ENCODE data around the gene ZNF573. TPM values are rescaled to one million over a fixed set of nuclear protein-coding genes. Genes with fewer than 3 reads are reported as not detected.

ZNF573 gene
- total and polyA plus RNA-seq, 2 donors from 2014 or later = 1.5 to 12.2 TPM

- H3K9ac ChIP-seq (ENCODE audit: low read length in 3 of 3) = no peak overlapping the region
- no peaks in the 10 kb centered on the region for H3K27me3 ChIP-seq (ENCODE audit: control insufficient read depth, insufficient read depth, low read length)
- intact Hi-C loops (cut with DNase I) = no loop called here
- no peaks in the 10 kb centered on the region for H3K4me1 ChIP-seq (ENCODE audit: control insufficient read depth in 2 of 3, insufficient read depth in 2 of 3, low read depth in 1 of 3, low read length in 3 of 3)
- no peak overlapping the region for H3K4me3 ChIP-seq (ENCODE audit: low read length in 3 of 3)
- TF ChIP-seq, protein P1, sequence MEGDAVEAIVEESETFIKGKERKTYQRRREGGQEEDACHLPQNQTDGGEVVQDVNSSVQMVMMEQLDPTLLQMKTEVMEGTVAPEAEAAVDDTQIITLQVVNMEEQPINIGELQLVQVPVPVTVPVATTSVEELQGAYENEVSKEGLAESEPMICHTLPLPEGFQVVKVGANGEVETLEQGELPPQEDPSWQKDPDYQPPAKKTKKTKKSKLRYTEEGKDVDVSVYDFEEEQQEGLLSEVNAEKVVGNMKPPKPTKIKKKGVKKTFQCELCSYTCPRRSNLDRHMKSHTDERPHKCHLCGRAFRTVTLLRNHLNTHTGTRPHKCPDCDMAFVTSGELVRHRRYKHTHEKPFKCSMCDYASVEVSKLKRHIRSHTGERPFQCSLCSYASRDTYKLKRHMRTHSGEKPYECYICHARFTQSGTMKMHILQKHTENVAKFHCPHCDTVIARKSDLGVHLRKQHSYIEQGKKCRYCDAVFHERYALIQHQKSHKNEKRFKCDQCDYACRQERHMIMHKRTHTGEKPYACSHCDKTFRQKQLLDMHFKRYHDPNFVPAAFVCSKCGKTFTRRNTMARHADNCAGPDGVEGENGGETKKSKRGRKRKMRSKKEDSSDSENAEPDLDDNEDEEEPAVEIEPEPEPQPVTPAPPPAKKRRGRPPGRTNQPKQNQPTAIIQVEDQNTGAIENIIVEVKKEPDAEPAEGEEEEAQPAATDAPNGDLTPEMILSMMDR (IDR thresholded peaks at IDR 0.05; ENCODE audit: borderline replicate concordance, extremely low read depth, insufficient read depth) = no peak
- DNase-seq = no peak
- H3K27ac ChIP-seq (ENCODE audit: low read depth in 2 of 2, low read length in 2 of 2) = no peak overlapping the region
- H3K9me3 ChIP-seq (ENCODE audit: control insufficient read depth in 2 of 3, insufficient read depth in 1 of 3, low read length in 3 of 3) = peaks cover 0 to 13% (median 0%) of the 10 kb centered on the region in 3 donors
- no peak for FAIRE-seq
- H3K36me3 ChIP-seq (ENCODE audit: control insufficient read depth in 2 of 3, insufficient read depth in 3 of 3, low read length in 3 of 3) = peaks cover 5 to 18% (median 8%) of the 10 kb centered on the region in 3 donors
These were observed 84.1 kb downstream of the ZNF573 start for GRCh38 chr19:37695144-37695899.

DNA sequence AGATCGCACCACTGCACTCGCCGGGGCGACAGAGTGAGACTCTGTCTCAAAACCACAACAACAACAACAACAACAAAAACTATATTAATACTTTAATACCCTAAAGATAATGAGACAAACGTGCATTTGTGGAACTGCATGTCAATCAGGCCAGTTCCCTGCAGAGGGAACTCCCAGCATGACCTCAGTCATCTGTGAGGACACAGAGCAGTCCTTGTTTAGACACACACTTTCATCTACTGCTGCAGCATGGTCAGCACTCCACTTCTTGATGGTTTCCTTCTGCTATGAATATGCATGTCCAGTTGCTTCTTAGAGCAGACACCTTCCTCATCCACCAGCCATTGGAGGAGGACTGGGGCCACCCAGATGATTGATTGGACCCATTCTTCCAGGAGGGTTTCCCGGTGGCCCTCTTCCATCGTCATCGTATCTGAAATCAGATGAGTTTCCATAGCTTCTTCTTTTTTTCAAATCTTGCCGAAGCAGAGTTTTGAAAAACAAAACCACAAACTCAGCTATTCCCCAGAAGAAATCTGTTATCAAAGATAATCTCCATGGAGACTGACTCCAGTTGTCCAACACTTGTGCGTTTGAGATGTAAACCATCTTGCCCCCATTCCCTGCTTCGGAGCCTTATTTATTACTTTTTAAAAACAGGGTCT is 86.3 kb downstream of the ZNF573 start:
- Histone ChIP-seq H3K9me3 (ENCODE audit: control insufficient read depth in 2 of 3, insufficient read depth in 1 of 3, low read length in 3 of 3) (no peaks in the 10 kb centered on the region), H3K9ac (ENCODE audit: low read length in 3 of 3) (no peak overlapping the region), H3K27ac (ENCODE audit: low read depth in 2 of 2, low read length in 2 of 2) (no peak overlapping the region), H3K36me3 (ENCODE audit: control insufficient read depth in 2 of 3, insufficient read depth in 3 of 3, low read length in 3 of 3) (peaks cover 0 to 3% (median 0%) of the 10 kb centered on the region in 3 donors), H3K27me3 (ENCODE audit: control insufficient read depth, insufficient read depth, low read length) (no peaks in the 10 kb centered on the region), H3K4me3 (ENCODE audit: low read length in 3 of 3) (no peak overlapping the region), H3K4me1 (ENCODE audit: control insufficient read depth in 2 of 3, insufficient read depth in 2 of 3, low read depth in 1 of 3, low read length in 3 of 3) (no peaks in the 10 kb centered on the region)
- intact Hi-C loops (cut with DNase I) = no loop called here
- DNase-seq (no peak), FAIRE-seq (no peak)
- TF ChIP-seq, protein P1 (IDR thresholded peaks at IDR 0.05; ENCODE audit: borderline replicate concordance, extremely low read depth, insufficient read depth) = no peak

- Histone ChIP-seq H3K4me1 (ENCODE audit: control insufficient read depth in 2 of 3, insufficient read depth in 2 of 3, low read depth in 1 of 3, low read length in 3 of 3) (no peaks in the 10 kb centered on the region), H3K4me3 (ENCODE audit: low read length in 3 of 3) (peak overlapping the region; percentile 63 to 87 (median 84)), H3K36me3 (ENCODE audit: control insufficient read depth in 2 of 3, insufficient read depth in 3 of 3, low read length in 3 of 3) (no peaks in the 10 kb centered on the region), H3K9ac (ENCODE audit: low read length in 3 of 3) (peak overlapping the region; percentile 40 to 90 (median 79)), H3K27ac (ENCODE audit: low read depth in 2 of 2, low read length in 2 of 2) (peak overlapping the region in 1 of 2 donors; percentile 29), H3K27me3 (ENCODE audit: control insufficient read depth, insufficient read depth, low read length) (no peaks in the 10 kb centered on the region), H3K9me3 (ENCODE audit: control insufficient read depth in 2 of 3, insufficient read depth in 1 of 3, low read length in 3 of 3) (no peaks in the 10 kb centered on the region)
- FAIRE-seq = no peak
- intact Hi-C loops (cut with DNase I) = no loop called here
- TF ChIP-seq, protein P1 (IDR thresholded peaks at IDR 0.05; ENCODE audit: borderline replicate concordance, extremely low read depth, insufficient read depth) = no peak
- peak; percentile 87 to 94 (median 93) for DNase-seq
These were observed 87.4 kb downstream of the ZNF573 start for GRCh38 chr19:37691881-37692504.

Other genes with a start within 250 kb of the ZNF573 start
- 8.1 TPM for gene ZNF571, start 184.8 kb downstream of the ZNF573 start, total RNA-seq
- 4.0 TPM for gene ZNF571, start 184.8 kb downstream of the ZNF573 start, polyA plus RNA-seq (ENCODE audit: insufficient read depth, low read depth, low replicate concordance)
- gene ZNF540, start 184.7 kb downstream of the ZNF573 start, total RNA-seq = 8.4 TPM
- gene ZNF540, start 184.7 kb downstream of the ZNF573 start, polyA plus RNA-seq (ENCODE audit: insufficient read depth, low read depth, low replicate concordance) = 5.4 TPM
- gene ZFP30, start 124.1 kb downstream of the ZNF573 start, total RNA-seq = 15.5 TPM
- 3.0 TPM for gene ZFP30, start 124.1 kb downstream of the ZNF573 start, polyA plus RNA-seq (ENCODE audit: insufficient read depth, low read depth, low replicate concordance)
- gene ZNF607, start 59.8 kb downstream of the ZNF573 start, total RNA-seq = 9.9 TPM
- gene ZNF607, start 59.8 kb downstream of the ZNF573 start, polyA plus RNA-seq (ENCODE audit: insufficient read depth, low read depth, low replicate concordance) = 4.0 TPM
- not detected for gene WDR87, start 127.0 kb upstream of the ZNF573 start, total RNA-seq
- gene WDR87, start 127.0 kb upstream of the ZNF573 start, polyA plus RNA-seq (ENCODE audit: insufficient read depth, low read depth, low replicate concordance) = not detected
- 61.7 TPM for gene SIPA1L3, start 127.6 kb upstream of the ZNF573 start, total RNA-seq
- 5.8 TPM for gene SIPA1L3, start 127.6 kb upstream of the ZNF573 start, polyA plus RNA-seq (ENCODE audit: insufficient read depth, low read depth, low replicate concordance)

All from kidney (tissue), 14 donors.